HepG2 (cell line): ENCODE results near the gene VAC14. TPM values are rescaled to one million over a fixed set of nuclear protein-coding genes. Genes with fewer than 3 reads are reported as not detected.
A peak's percentile ranks its signal among the peaks of the same experiment; 100 is the strongest.

Source experiments
- BORCS8-MEF2B ChIP-seq: sonication (generic); formaldehyde crosslinking; IDR thresholded peaks from 2 replicates; pipeline ENCODE4 v1.8.0; 2022; ENCODE audit warnings: mild to moderate bottlenecking, missing genetic modification reagents
- CEBPG ChIP-seq: IDR thresholded peaks from 2 replicates; pipeline ENCODE4 v1.6.1; 2016
- CHD2 ChIP-seq: IDR thresholded peaks from 2 replicates; pipeline ENCODE4 v1.6.1; 2011; ENCODE audit warnings: low read depth, low read length, improper control_type of control experiment
- ELF3 ChIP-seq: IDR thresholded peaks from 2 replicates; pipeline ENCODE4 v1.6.1; 2016; ENCODE audit warnings: missing genetic modification reagents, missing compliant biosample characterization
- FOXK2 ChIP-seq: fragments of 450-650 bp; IDR thresholded peaks from 2 replicates; pipeline ENCODE4 v1.6.1; 2016
- GLI4 ChIP-seq: sonication (generic); formaldehyde crosslinking; IDR thresholded peaks from 2 replicates; pipeline ENCODE4 v1.5.1; 2020; ENCODE audit warnings: missing genetic modification reagents, mild to moderate bottlenecking, moderate library complexity, borderline replicate concordance
- GLMP ChIP-seq: sonication (generic); formaldehyde crosslinking; IDR thresholded peaks from 2 replicates; pipeline ENCODE4 v1.9.0; 2021; ENCODE audit warnings: missing genetic modification reagents, mild to moderate bottlenecking, borderline replicate concordance
- GZF1 ChIP-seq: sonication (generic); formaldehyde crosslinking; IDR thresholded peaks from 2 replicates; pipeline ENCODE4 v1.5.1; 2020; ENCODE audit warnings: mild to moderate bottlenecking, missing genetic modification reagents
- HNRNPL ChIP-seq: fragments of 200-400 bp; formaldehyde crosslinking; IDR thresholded peaks from 2 replicates; pipeline ENCODE4 v1.6.1; 2017; ENCODE audit warnings: mild to moderate bottlenecking, low read depth, low read length
- MAFK ChIP-seq, 2 experiments: IDR thresholded peaks in 1 of 2; conservative IDR thresholded peaks in 1 of 2; 2 replicates each; pipeline ENCODE4 v1.6.1; 2011; ENCODE audit warnings: improper control_type of control experiment in 2 of 2, low read length in 2 of 2
- MED1 ChIP-seq: sonication (generic); formaldehyde crosslinking; IDR thresholded peaks from 2 replicates; pipeline ENCODE4 v1.4.0; 2020; ENCODE audit warnings: missing genetic modification reagents
- NONO ChIP-seq, 2 experiments: fragments of 450-650 bp in 1 of 2; sonication (generic) in 1 of 2; formaldehyde crosslinking in 1 of 2; IDR thresholded peaks in 1 of 2; conservative IDR thresholded peaks in 1 of 2; 2 replicates each; pipeline versions ENCODE4 v1.6.1 to v1.8.0; 2017 to 2022; ENCODE audit warnings: mild to moderate bottlenecking in 1 of 2, missing genetic modification reagents in 1 of 2, moderate library complexity in 1 of 2
- NPAS2 ChIP-seq: sonication (generic); formaldehyde crosslinking; IDR thresholded peaks from 2 replicates; pipeline ENCODE4 v1.8.0; 2022; ENCODE audit warnings: mild to moderate bottlenecking, missing genetic modification reagents, borderline replicate concordance
- NR0B2 ChIP-seq: sonication (generic); formaldehyde crosslinking; IDR thresholded peaks from 2 replicates; pipeline ENCODE4 v1.4.0; 2020; ENCODE audit warnings: mild to moderate bottlenecking, missing genetic modification reagents
- PHF5A ChIP-seq: IDR thresholded peaks from one replicate; pipeline ENCODE4 v1.6.1; 2018; ENCODE audit warnings: low read depth, missing genetic modification reagents; ENCODE audit not compliant: unreplicated experiment
- RXRB ChIP-seq: IDR thresholded peaks from 2 replicates; pipeline ENCODE4 v1.6.1; 2016; ENCODE audit warnings: borderline replicate concordance, missing genetic modification reagents, missing compliant biosample characterization
- ZHX2 ChIP-seq, 2 experiments: sonication (generic) in 1 of 2; formaldehyde crosslinking in 1 of 2; IDR thresholded peaks; 2 replicates each; pipeline versions ENCODE4 v1.6.1 to v1.9.0; 2014 to 2022; ENCODE audit warnings: antibody characterized with exemption in 1 of 2, borderline replicate concordance in 1 of 2, inconsistent platforms in 1 of 2, low read depth in 1 of 2, missing genetic modification reagents in 1 of 2
- ZNF350 ChIP-seq: sonication (generic); formaldehyde crosslinking; IDR thresholded peaks from 2 replicates; pipeline ENCODE4 v1.4.0; 2020; ENCODE audit warnings: mild to moderate bottlenecking, low read depth, missing genetic modification reagents, borderline replicate concordance
- ZNF383 ChIP-seq: sonication (generic); formaldehyde crosslinking; IDR thresholded peaks from 2 replicates; pipeline ENCODE4 v1.4.0; 2020; ENCODE audit warnings: missing genetic modification reagents, mild to moderate bottlenecking, borderline replicate concordance
- ZNF441 ChIP-seq: sonication (generic); formaldehyde crosslinking; IDR thresholded peaks from 2 replicates; pipeline ENCODE4 v1.7.0; 2021; ENCODE audit warnings: missing genetic modification reagents, borderline replicate concordance
- ZNF547 ChIP-seq: sonication (generic); formaldehyde crosslinking; IDR thresholded peaks from 2 replicates; pipeline ENCODE4 v1.5.1; 2020; ENCODE audit warnings: mild to moderate bottlenecking, missing genetic modification reagents
- polyA plus RNA-seq, 8 experiments: library from polyadenylated mRNA; depleted of rRNA in 3 of 8; stranded (reverse) in 7 of 8; unstranded in 1 of 8; fragments of >200 nt; fragmentation: Illumina TruSeq in 4 of 8; extraction: Trizol in 4 of 8; gene quantifications; 2 replicates each; pipeline versions ENCODE4 v1.2.1 to v1.2.3, GENCODE V29; 2011 to 2016; ENCODE audit warnings: low read depth in 4 of 8, missing spikeins in 1 of 8, mixed read lengths in 1 of 8; ENCODE audit not compliant: insufficient read depth in 1 of 8
- total RNA-seq, 5 experiments: library from RNA; depleted of rRNA; stranded (reverse); fragments of >200 nt; fragmentation: Illumina TruSeq; extraction: Trizol; gene quantifications; 2 replicates each; pipeline ENCODE4 v1.2.3, GENCODE V29; 2016; ENCODE audit warnings: low read depth in 1 of 5

Gene VAC14
- total and polyA plus RNA-seq, 2 of the 13 experiments (the other 11 are each of a cell fraction or from before 2014, with no cell fraction given): 23.5 to 24.6 TPM

- TF ChIP-seq ZNF547 (CRISPR knock-in tag) (no peak), RXRB (peak; percentile 63; the same call in 1 of the 2 replicates), HNRNPL (peak; percentile 97), GLI4 (no peak), ELF3 (CRISPR knock-in tag) (peak; percentile 63), CHD2 (no peak), ZHX2 (IDR thresholded peaks at IDR 0.05; ENCODE audit: low read depth) (0 out of 2 replicates have a peak, but pooled peaks have one; percentile 20), ZHX2 (CRISPR knock-in tag; IDR thresholded peaks at IDR 0.05; ENCODE audit: borderline replicate concordance) (no peak), BORCS8-MEF2B (CRISPR knock-in tag) (no peak; the same call in 1 of the 2 replicates), MED1 (CRISPR knock-in tag) (peak; percentile 78), CEBPG (CRISPR knock-in tag) (peak; percentile 56; the same call in 1 of the 2 replicates), GLMP (no peak), PHF5A (CRISPR knock-in tag) (no peak), ZNF350 (CRISPR knock-in tag) (no peak), ZNF441 (CRISPR knock-in tag) (no peak), NONO (IDR thresholded peaks at IDR 0.05) (no peak), NONO (CRISPR knock-in tag; conservative IDR thresholded peaks at IDR 0.05) (peak; percentile 30; the same call in 1 of the 2 replicates), NPAS2 (CRISPR knock-in tag) (no peak), FOXK2 (no peak), NR0B2 (CRISPR knock-in tag) (no peak), ZNF383 (CRISPR knock-in tag) (no peak), MAFK (conservative IDR thresholded peaks at IDR 0.05 in 1 of 2, IDR thresholded peaks at IDR 0.05 in 1 of 2; ENCODE audit: low read length in 2 of 2) (peak; percentile 11 to 46; a peak in 3 of 4 replicates), GZF1 (CRISPR knock-in tag) (no peak)
Measured at GRCh38 chr16:70738083-70738977, 62.6 kb downstream of the VAC14 start (continued).
